Fibroblast of lung (primary cell): Measurements from ENCODE around the gene TRMT11. TPM values are rescaled to one million over a fixed set of nuclear protein-coding genes. Genes with fewer than 3 reads are reported as not detected.

Experiments
- DNase-seq, 2 donors: peaks; one replicate each; pipeline versions ENCODE4 v3.0.0 to v3.0.0-alpha.2; 2010; ENCODE audit warnings: low read depth in 2 of 2
- H2AFZ ChIP-seq: 2 replicates; pipeline ENCODE4 v1.5.1; 2012; ENCODE audit warnings: low read length, control low read depth, inconsistent platforms
- H3K27ac ChIP-seq: 2 replicates; pipeline ENCODE4 v1.5.1; 2011; ENCODE audit warnings: low read length, control low read depth; ENCODE audit not compliant: insufficient read depth
- H3K27me3 ChIP-seq: 2 replicates; pipeline ENCODE4 v1.5.1; 2011; ENCODE audit warnings: mild to moderate bottlenecking, low read length; ENCODE audit not compliant: control insufficient read depth, insufficient read depth
- H3K36me3 ChIP-seq: 2 replicates; pipeline ENCODE4 v1.5.1; 2011; ENCODE audit warnings: low read length; ENCODE audit not compliant: control insufficient read depth, insufficient read depth
- H3K4me1 ChIP-seq: 2 replicates; pipeline ENCODE4 v1.5.1; 2011; ENCODE audit warnings: low read length; ENCODE audit not compliant: control insufficient read depth, insufficient read depth; ENCODE audit errors: extremely low read depth
- H3K4me2 ChIP-seq: 2 replicates; pipeline ENCODE4 v1.5.1; 2011; ENCODE audit warnings: low read length, control low read depth; ENCODE audit not compliant: insufficient read depth; ENCODE audit errors: extremely low read depth
- H3K4me3 ChIP-seq, 4 experiments: fragments of 200-600 bp in 1 of 4; sonication (generic) in 1 of 4; replicated peaks in 1 of 4; 2 replicates each; pipeline ENCODE4 v1.5.1; 2011 to 2016; ENCODE audit warnings: low read length in 4 of 4, low read depth in 3 of 4, mild to moderate bottlenecking in 3 of 4, control low read depth in 2 of 4, inconsistent platforms in 1 of 4, mixed read lengths in 1 of 4; ENCODE audit not compliant: insufficient read depth in 1 of 4; ENCODE audit errors: control extremely low read depth in 1 of 4
- H3K79me2 ChIP-seq: 2 replicates; pipeline ENCODE4 v1.5.1; 2012; ENCODE audit warnings: mild to moderate bottlenecking, low read length, inconsistent platforms; ENCODE audit not compliant: control insufficient read depth, insufficient read depth
- H3K9ac ChIP-seq: 2 replicates; pipeline ENCODE4 v1.5.1; 2011; ENCODE audit warnings: mild to moderate bottlenecking, low read length, control low read depth; ENCODE audit not compliant: insufficient read depth
- H3K9me3 ChIP-seq: 2 replicates; pipeline ENCODE4 v1.5.1; 2012; ENCODE audit warnings: low read depth, low read length; ENCODE audit not compliant: control insufficient read depth, insufficient read depth
- H4K20me1 ChIP-seq: 2 replicates; pipeline ENCODE4 v1.5.1; 2011; ENCODE audit warnings: low read length; ENCODE audit not compliant: control insufficient read depth, insufficient read depth; ENCODE audit errors: extremely low read depth
- EZH2 ChIP-seq: IDR thresholded peaks from 2 replicates; pipeline ENCODE4 v1.5.1; 2012; ENCODE audit warnings: low read length, control low read depth, mild to moderate bottlenecking; ENCODE audit errors: missing control alignments
- polyA plus RNA-seq, 2 donors: library from polyadenylated mRNA; depleted of rRNA in 1 of 2; stranded (reverse) in 1 of 2; unstranded in 1 of 2; fragments of >200 nt; gene quantifications; 2 replicates each; pipeline ENCODE4 v1.2.1, GENCODE V29; 2011 to 2012; ENCODE audit warnings: missing spikeins in 1 of 2
- total RNA-seq: library from RNA; depleted of rRNA; stranded (reverse); fragments of >200 nt; gene quantifications from 2 replicates; pipeline ENCODE4 v1.2.1, GENCODE V29; 2014
- TF ChIP-seq, protein P1 (sequence below), 2 donors: IDR thresholded peaks in 1 of 2; conservative IDR thresholded peaks in 1 of 2; 1 replicate in 1 of 2; 2 replicates in 1 of 2; pipeline ENCODE4 v1.5.1; 2011 to 2012; ENCODE audit warnings: low read length in 2 of 2, control low read depth in 1 of 2, inconsistent platforms in 1 of 2, low read depth in 1 of 2, mild to moderate bottlenecking in 1 of 2

The TRMT11 gene
- total and polyA plus RNA-seq, 2 donors (not counting 1 experiment from before 2014, with no cell fraction given), result 22.1 to 23.5 TPM

DNA sequence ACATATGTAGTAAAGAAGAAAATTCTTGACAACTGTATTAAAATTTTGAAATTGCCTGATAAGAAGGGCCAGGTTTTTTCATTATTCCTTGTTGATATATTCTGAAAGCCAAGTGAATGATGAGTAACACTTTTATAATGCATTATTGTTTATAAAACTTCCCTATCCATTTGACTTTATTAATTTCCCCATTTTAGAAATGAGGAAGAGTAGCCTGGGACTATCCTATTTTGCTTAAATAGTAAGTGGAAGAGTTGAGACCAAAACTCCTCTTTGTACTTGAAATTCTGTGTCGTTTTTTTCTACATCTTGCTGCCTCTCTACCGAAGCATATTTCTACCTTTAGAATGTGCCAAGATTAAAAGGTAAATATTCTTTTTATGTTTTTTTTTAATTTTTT is 39.7 kb downstream of the TRMT11 start:
- no peaks in the 10 kb centered on the region for H3K9me3 ChIP-seq

DNA sequence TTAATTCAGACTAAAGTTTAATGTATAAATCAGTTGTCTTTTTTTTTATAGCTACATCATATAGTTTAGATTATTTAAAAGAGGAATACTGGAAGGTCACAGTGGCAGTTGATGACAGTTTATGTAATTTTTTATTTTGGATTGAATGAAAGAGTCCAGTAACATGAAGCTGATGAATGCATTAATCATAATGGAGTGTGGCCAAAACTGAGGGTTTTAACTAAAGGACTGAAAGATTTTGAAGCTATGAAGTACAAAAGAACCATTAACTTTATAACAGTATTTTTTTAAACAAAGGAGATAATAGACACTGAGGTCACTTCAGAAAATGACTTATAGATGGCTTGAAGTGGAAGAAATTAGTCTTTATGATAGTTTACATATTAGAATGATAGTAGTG is 41.3 kb downstream of the TRMT11 start:
- Histone ChIP-seq H2AFZ (no peak overlapping the region), H3K4me3 (no peak overlapping the region), H3K4me2 (no peak overlapping the region), H3K9ac (no peak overlapping the region), H3K27me3 (no peaks in the 10 kb centered on the region), H4K20me1 (no peaks in the 10 kb centered on the region), H3K27ac (no peak overlapping the region), H3K36me3 (no peaks in the 10 kb centered on the region), H3K9me3 (no peaks in the 10 kb centered on the region), H3K4me1 (no peaks in the 10 kb centered on the region), H3K79me2 (no peaks in the 10 kb centered on the region)
- TF ChIP-seq, protein P1, sequence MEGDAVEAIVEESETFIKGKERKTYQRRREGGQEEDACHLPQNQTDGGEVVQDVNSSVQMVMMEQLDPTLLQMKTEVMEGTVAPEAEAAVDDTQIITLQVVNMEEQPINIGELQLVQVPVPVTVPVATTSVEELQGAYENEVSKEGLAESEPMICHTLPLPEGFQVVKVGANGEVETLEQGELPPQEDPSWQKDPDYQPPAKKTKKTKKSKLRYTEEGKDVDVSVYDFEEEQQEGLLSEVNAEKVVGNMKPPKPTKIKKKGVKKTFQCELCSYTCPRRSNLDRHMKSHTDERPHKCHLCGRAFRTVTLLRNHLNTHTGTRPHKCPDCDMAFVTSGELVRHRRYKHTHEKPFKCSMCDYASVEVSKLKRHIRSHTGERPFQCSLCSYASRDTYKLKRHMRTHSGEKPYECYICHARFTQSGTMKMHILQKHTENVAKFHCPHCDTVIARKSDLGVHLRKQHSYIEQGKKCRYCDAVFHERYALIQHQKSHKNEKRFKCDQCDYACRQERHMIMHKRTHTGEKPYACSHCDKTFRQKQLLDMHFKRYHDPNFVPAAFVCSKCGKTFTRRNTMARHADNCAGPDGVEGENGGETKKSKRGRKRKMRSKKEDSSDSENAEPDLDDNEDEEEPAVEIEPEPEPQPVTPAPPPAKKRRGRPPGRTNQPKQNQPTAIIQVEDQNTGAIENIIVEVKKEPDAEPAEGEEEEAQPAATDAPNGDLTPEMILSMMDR (conservative IDR thresholded peaks at IDR 0.05 in 1 of 2, IDR thresholded peaks at IDR 0.05 in 1 of 2; ENCODE audit: low read depth in 1 of 2, low read length in 2 of 2), result no peak
- TF ChIP-seq EZH2, result no peak
- DNase-seq, result peak in 1 of 2 donors; percentile 59

More for the DNA sequence above, 39.7 kb downstream of the TRMT11 start:
- Histone ChIP-seq H4K20me1 (no peaks in the 10 kb centered on the region), H3K27ac (no peak overlapping the region), H3K4me3 (no peak overlapping the region), H3K4me2 (no peak overlapping the region), H3K4me1 (no peaks in the 10 kb centered on the region), H3K9ac (no peak overlapping the region), H3K79me2 (no peaks in the 10 kb centered on the region), H3K36me3 (no peaks in the 10 kb centered on the region), H2AFZ (no peak overlapping the region), H3K27me3 (no peaks in the 10 kb centered on the region)
- DNase-seq, result no peak
- TF ChIP-seq EZH2, result no peak
- TF ChIP-seq, protein P1 (conservative IDR thresholded peaks at IDR 0.05 in 1 of 2, IDR thresholded peaks at IDR 0.05 in 1 of 2; ENCODE audit: low read depth in 1 of 2, low read length in 2 of 2), result no peak

DNA sequence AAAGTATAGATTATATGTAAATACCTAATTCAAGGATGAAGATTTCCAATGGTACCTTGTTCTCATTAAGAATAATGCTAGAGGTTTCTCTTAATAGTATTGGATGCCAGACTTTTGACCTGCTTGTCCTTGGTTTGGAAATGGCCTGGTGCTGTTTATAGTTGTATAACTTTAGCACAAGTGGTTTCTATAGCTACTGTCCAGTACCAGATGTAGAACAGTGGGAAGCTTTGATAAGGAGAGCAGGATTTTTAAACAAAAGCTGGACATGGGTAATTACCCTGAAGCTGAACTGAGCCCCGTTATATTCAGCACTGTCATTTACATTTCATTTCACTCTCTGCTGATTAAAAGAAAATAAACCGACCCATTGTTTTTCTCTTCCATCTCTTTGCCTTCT is 43.7 kb downstream of the TRMT11 start:
- H4K20me1 ChIP-seq, result no peaks in the 10 kb centered on the region
- no peaks in the 10 kb centered on the region for H3K36me3 ChIP-seq
- H3K27me3 ChIP-seq, result no peaks in the 10 kb centered on the region
- H3K4me1 ChIP-seq, result no peaks in the 10 kb centered on the region
- no peak overlapping the region for H3K9ac ChIP-seq
- no peaks in the 10 kb centered on the region for H3K79me2 ChIP-seq
- no peak overlapping the region for H3K27ac ChIP-seq
- H3K4me2 ChIP-seq, result no peak overlapping the region
- H3K9me3 ChIP-seq, result no peaks in the 10 kb centered on the region
- DNase-seq, result peak; percentile 49 to 80
- H2AFZ ChIP-seq, result no peak overlapping the region
- no peak overlapping the region for H3K4me3 ChIP-seq
- TF ChIP-seq EZH2, result no peak
